HepG2 (cell line): ENCODE results near the gene EMP2. TPM values are rescaled to one million over a fixed set of nuclear protein-coding genes. Genes with fewer than 3 reads are reported as not detected.

Source experiments
- ARHGAP35 ChIP-seq: sonication (generic); formaldehyde crosslinking; IDR thresholded peaks from 2 replicates; pipeline ENCODE4 v1.9.0; 2022; ENCODE audit warnings: mild to moderate bottlenecking, inconsistent platforms, moderate library complexity, missing genetic modification reagents, borderline replicate concordance
- HOXA3 ChIP-seq: sonication (generic); formaldehyde crosslinking; IDR thresholded peaks from 2 replicates; pipeline ENCODE4 v1.5.0; 2020; ENCODE audit warnings: missing genetic modification reagents
- KDM3A ChIP-seq: IDR thresholded peaks from 2 replicates; pipeline ENCODE4 v1.6.1; 2018; ENCODE audit warnings: low read depth, missing compliant biosample characterization
- MED1 ChIP-seq: sonication (generic); formaldehyde crosslinking; IDR thresholded peaks from 2 replicates; pipeline ENCODE4 v1.4.0; 2020; ENCODE audit warnings: missing genetic modification reagents
- RXRB ChIP-seq: IDR thresholded peaks from 2 replicates; pipeline ENCODE4 v1.6.1; 2016; ENCODE audit warnings: borderline replicate concordance, missing genetic modification reagents, missing compliant biosample characterization
- TBX2 ChIP-seq: sonication (generic); formaldehyde crosslinking; IDR thresholded peaks from 2 replicates; pipeline ENCODE4 v1.5.0; 2020; ENCODE audit warnings: missing genetic modification reagents, mild to moderate bottlenecking, borderline replicate concordance
- ZNF790 ChIP-seq: sonication (generic); formaldehyde crosslinking; IDR thresholded peaks from 2 replicates; pipeline ENCODE4 v1.8.0; 2022; ENCODE audit warnings: missing genetic modification reagents, mild to moderate bottlenecking, borderline replicate concordance
- ZNF891 ChIP-seq: sonication (generic); formaldehyde crosslinking; IDR thresholded peaks from 2 replicates; pipeline ENCODE4 v1.5.0; 2020; ENCODE audit warnings: mild to moderate bottlenecking, missing genetic modification reagents
- polyA plus RNA-seq, 8 experiments: library from polyadenylated mRNA; depleted of rRNA in 3 of 8; stranded (reverse) in 7 of 8; unstranded in 1 of 8; fragments of >200 nt; fragmentation: Illumina TruSeq in 4 of 8; extraction: Trizol in 4 of 8; gene quantifications; 2 replicates each; pipeline versions ENCODE4 v1.2.1 to v1.2.3, GENCODE V29; 2011 to 2016; ENCODE audit warnings: low read depth in 4 of 8, missing spikeins in 1 of 8, mixed read lengths in 1 of 8; ENCODE audit not compliant: insufficient read depth in 1 of 8
- total RNA-seq, 5 experiments: library from RNA; depleted of rRNA; stranded (reverse); fragments of >200 nt; fragmentation: Illumina TruSeq; extraction: Trizol; gene quantifications; 2 replicates each; pipeline ENCODE4 v1.2.3, GENCODE V29; 2016; ENCODE audit warnings: low read depth in 1 of 5
- TF ChIP-seq, protein P1 (sequence below): sonication (generic); formaldehyde crosslinking; IDR thresholded peaks from 2 replicates; pipeline ENCODE4 v1.9.0; 2021; ENCODE audit warnings: mild to moderate bottlenecking, missing genetic modification reagents
- TF ChIP-seq, protein P2 (sequence below): sonication (generic); formaldehyde crosslinking; IDR thresholded peaks from 2 replicates; pipeline ENCODE4 v1.5.0; 2020; ENCODE audit warnings: mild to moderate bottlenecking, missing genetic modification reagents, borderline replicate concordance
- TF ChIP-seq, protein P3 (sequence below): sonication (generic); formaldehyde crosslinking; IDR thresholded peaks from 2 replicates; pipeline ENCODE4 v1.5.1; 2020; ENCODE audit warnings: mild to moderate bottlenecking, missing genetic modification reagents
- TF ChIP-seq, protein P4 (sequence below): sonication (generic); formaldehyde crosslinking; IDR thresholded peaks from 2 replicates; pipeline ENCODE4 v1.4.0; 2020; ENCODE audit warnings: low read depth, mild to moderate bottlenecking, missing genetic modification reagents

EMP2 gene
- total and polyA plus RNA-seq, 2 of the 13 experiments (the other 11 are each of a cell fraction or from before 2014, with no cell fraction given), result 24.6 to 91.2 TPM

DNA sequence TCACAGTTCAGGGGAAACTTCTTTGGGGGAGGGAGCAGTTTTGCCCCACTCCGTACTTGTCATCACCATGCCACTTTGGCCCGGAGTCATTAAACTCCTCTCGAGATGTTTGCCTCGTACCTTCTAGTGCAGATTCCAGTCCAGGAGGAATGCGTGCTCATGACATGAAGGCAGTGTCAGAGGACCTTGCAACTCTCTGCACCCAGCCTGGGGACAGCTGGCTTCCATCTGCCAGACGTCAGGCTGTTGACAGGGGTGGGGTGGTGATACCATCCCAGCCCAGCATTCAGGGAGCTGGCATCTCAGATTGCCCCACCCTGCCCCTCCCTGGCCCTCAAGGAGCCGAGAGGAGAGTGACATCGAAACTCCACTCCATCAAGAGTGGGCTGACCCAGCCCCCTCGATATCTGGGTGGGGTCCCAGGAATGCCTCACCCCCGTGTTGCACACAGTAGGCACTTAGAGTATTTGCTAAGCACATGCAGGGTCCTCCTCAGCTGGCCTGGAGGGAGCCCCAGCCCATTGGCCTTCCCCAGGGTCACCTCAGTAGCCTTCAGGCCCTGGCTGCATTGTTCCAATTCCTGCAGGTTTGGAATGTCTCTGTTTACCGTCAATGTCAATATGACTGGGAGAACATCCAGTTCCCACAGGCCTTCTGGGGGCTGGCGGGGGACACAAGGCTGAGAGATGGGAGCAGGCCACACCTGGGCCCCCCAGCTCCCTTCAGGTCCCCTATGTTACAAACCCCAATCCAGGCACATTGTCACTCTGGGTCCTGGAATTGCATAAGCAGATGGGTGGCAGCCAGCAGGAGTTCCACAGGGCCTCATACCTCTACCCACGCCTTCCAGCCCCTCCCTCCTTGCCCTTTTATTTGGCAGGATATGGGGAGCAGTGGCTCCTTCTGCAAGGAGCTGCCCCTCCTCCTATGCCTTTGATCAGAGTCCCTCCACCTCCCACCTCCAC, 21.3 kb upstream of the EMP2 start (continued):
- TF ChIP-seq ZNF891 (CRISPR knock-in tag), result no peak
- TF ChIP-seq TBX2 (CRISPR knock-in tag), result peak; percentile 18; the same call in 1 of the 2 replicates
- TF ChIP-seq, protein P1, sequence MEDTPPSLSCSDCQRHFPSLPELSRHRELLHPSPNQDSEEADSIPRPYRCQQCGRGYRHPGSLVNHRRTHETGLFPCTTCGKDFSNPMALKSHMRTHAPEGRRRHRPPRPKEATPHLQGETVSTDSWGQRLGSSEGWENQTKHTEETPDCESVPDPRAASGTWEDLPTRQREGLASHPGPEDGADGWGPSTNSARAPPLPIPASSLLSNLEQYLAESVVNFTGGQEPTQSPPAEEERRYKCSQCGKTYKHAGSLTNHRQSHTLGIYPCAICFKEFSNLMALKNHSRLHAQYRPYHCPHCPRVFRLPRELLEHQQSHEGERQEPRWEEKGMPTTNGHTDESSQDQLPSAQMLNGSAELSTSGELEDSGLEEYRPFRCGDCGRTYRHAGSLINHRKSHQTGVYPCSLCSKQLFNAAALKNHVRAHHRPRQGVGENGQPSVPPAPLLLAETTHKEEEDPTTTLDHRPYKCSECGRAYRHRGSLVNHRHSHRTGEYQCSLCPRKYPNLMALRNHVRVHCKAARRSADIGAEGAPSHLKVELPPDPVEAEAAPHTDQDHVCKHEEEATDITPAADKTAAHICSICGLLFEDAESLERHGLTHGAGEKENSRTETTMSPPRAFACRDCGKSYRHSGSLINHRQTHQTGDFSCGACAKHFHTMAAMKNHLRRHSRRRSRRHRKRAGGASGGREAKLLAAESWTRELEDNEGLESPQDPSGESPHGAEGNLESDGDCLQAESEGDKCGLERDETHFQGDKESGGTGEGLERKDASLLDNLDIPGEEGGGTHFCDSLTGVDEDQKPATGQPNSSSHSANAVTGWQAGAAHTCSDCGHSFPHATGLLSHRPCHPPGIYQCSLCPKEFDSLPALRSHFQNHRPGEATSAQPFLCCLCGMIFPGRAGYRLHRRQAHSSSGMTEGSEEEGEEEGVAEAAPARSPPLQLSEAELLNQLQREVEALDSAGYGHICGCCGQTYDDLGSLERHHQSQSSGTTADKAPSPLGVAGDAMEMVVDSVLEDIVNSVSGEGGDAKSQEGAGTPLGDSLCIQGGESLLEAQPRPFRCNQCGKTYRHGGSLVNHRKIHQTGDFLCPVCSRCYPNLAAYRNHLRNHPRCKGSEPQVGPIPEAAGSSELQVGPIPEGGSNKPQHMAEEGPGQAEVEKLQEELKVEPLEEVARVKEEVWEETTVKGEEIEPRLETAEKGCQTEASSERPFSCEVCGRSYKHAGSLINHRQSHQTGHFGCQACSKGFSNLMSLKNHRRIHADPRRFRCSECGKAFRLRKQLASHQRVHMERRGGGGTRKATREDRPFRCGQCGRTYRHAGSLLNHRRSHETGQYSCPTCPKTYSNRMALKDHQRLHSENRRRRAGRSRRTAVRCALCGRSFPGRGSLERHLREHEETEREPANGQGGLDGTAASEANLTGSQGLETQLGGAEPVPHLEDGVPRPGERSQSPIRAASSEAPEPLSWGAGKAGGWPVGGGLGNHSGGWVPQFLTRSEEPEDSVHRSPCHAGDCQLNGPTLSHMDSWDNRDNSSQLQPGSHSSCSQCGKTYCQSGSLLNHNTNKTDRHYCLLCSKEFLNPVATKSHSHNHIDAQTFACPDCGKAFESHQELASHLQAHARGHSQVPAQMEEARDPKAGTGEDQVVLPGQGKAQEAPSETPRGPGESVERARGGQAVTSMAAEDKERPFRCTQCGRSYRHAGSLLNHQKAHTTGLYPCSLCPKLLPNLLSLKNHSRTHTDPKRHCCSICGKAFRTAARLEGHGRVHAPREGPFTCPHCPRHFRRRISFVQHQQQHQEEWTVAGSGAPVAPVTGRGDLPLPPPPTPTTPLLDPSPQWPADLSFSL (CRISPR knock-in tag), result no peak
- TF ChIP-seq MED1 (CRISPR knock-in tag), result peak; percentile 78
- TF ChIP-seq ARHGAP35 (CRISPR knock-in tag), result no peak
- TF ChIP-seq, protein P2, sequence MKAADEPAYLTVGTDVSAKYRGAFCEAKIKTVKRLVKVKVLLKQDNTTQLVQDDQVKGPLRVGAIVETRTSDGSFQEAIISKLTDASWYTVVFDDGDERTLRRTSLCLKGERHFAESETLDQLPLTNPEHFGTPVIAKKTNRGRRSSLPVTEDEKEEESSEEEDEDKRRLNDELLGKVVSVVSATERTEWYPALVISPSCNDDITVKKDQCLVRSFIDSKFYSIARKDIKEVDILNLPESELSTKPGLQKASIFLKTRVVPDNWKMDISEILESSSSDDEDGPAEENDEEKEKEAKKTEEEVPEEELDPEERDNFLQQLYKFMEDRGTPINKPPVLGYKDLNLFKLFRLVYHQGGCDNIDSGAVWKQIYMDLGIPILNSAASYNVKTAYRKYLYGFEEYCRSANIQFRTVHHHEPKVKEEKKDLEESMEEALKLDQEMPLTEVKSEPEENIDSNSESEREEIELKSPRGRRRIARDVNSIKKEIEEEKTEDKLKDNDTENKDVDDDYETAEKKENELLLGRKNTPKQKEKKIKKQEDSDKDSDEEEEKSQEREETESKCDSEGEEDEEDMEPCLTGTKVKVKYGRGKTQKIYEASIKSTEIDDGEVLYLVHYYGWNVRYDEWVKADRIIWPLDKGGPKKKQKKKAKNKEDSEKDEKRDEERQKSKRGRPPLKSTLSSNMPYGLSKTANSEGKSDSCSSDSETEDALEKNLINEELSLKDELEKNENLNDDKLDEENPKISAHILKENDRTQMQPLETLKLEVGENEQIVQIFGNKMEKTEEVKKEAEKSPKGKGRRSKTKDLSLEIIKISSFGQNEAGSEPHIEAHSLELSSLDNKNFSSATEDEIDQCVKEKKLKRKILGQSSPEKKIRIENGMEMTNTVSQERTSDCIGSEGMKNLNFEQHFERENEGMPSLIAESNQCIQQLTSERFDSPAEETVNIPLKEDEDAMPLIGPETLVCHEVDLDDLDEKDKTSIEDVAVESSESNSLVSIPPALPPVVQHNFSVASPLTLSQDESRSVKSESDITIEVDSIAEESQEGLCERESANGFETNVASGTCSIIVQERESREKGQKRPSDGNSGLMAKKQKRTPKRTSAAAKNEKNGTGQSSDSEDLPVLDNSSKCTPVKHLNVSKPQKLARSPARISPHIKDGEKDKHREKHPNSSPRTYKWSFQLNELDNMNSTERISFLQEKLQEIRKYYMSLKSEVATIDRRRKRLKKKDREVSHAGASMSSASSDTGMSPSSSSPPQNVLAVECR (CRISPR knock-in tag), result peak; percentile 57; the same call in 1 of the 2 replicates
- no peak for TF ChIP-seq ZNF790
- TF ChIP-seq HOXA3 (CRISPR knock-in tag), result peak; percentile 22; the same call in 1 of the 2 replicates
- peak; percentile 78 for TF ChIP-seq RXRB
- TF ChIP-seq, protein P3, sequence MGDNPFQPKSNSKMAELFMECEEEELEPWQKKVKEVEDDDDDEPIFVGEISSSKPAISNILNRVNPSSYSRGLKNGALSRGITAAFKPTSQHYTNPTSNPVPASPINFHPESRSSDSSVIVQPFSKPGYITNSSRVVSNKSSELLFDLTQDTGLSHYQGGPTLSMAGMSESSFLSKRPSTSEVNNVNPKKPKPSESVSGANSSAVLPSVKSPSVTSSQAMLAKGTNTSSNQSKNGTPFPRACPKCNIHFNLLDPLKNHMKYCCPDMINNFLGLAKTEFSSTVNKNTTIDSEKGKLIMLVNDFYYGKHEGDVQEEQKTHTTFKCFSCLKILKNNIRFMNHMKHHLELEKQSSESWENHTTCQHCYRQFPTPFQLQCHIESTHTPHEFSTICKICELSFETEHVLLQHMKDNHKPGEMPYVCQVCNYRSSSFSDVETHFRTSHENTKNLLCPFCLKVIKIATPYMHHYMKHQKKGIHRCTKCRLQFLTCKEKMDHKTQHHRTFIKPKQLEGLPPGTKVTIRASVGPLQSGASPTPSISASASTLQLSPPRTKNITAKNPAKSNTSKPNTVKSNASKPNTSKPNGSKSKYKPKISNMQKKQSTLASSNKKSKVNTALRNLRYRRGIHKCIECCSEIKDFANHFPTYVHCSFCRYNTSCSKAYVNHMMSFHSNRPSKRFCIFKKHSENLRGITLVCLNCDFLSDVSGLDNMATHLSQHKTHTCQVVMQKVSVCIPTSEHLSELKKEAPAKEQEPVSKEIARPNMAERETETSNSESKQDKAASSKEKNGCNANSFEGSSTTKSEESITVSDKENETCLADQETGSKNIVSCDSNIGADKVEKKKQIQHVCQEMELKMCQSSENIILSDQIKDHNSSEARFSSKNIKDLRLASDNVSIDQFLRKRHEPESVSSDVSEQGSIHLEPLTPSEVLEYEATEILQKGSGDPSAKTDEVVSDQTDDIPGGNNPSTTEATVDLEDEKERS (CRISPR knock-in tag), result 0 out of 2 replicates have a peak, but pooled peaks have one; percentile 1
- no peak; the same call in 1 of the 2 replicates for TF ChIP-seq KDM3A (CRISPR knock-in tag)
- TF ChIP-seq, protein P4, sequence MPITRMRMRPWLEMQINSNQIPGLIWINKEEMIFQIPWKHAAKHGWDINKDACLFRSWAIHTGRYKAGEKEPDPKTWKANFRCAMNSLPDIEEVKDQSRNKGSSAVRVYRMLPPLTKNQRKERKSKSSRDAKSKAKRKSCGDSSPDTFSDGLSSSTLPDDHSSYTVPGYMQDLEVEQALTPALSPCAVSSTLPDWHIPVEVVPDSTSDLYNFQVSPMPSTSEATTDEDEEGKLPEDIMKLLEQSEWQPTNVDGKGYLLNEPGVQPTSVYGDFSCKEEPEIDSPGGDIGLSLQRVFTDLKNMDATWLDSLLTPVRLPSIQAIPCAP (CRISPR knock-in tag), result no peak
